ENCODE results near the gene OR2AK2. TPM values are rescaled to one million over a fixed set of nuclear protein-coding genes. Genes with fewer than 3 reads are reported as not detected.
"Not testable (repeated sequence)": the region's sequence is repeated elsewhere in the genome, so short reads cannot be mapped to it uniquely, and the experiment has no call there.

OR2AK2 gene, protein sequence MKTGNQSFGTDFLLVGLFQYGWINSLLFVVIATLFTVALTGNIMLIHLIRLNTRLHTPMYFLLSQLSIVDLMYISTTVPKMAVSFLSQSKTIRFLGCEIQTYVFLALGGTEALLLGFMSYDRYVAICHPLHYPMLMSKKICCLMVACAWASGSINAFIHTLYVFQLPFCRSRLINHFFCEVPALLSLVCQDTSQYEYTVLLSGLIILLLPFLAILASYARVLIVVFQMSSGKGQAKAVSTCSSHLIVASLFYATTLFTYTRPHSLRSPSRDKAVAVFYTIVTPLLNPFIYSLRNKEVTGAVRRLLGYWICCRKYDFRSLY
- total RNA-seq: not detected

DNA sequence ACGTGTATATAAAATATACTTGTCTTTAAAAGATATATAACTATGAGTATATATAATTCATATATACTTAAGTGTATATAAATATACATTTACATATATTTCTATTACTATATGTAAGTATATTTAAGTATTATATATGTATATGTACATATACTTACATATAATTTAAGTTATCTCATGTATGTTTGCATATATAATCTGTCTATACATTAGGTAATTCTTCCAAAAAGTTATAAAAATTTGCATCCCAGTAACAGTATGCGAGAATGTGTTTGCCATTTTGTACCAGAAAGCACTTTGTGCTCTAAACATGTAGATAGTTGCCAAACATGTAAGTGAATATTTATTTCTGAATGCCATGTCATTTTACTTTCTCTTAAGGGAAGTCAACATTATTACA, at the start of gene OR2AK2:
Gene OR2AK2, plus strand, starts transcription at position 301 of the 400 bp plus-strand sequence. CDS start 144 bp downstream, outside the sequence.
- H3K36me3 Mint-ChIP-seq (ENCODE audit: low read depth): no peaks in the 10 kb centered on the region
- H3K4me1 Mint-ChIP-seq: no peaks in the 10 kb centered on the region
- no peak for DNase-seq
- ChIA-PET CTCF (no interaction called here), POLR2A (no interaction called here)
- H3K27ac Mint-ChIP-seq: no peak within 1 kb of the TSS
- H3K9me3 Mint-ChIP-seq: peaks cover 6% of the 10 kb centered on the region
- no peaks in the 10 kb centered on the region for H3K27me3 Mint-ChIP-seq
- no peak within 1 kb of the TSS for H3K4me3 Mint-ChIP-seq

GRCh38 chr1:247919952-247920351, 45.1 kb upstream of the OR2AK2 start, which contains the start of gene OR2T8:
TSS of gene OR2T8 (plus strand) at chr1:247920252. CDS start at chr1:247921018, 766 bp downstream.
- Mint-ChIP-seq H3K27me3 (no peaks in the 10 kb centered on the region), H3K9me3 (no peaks in the 10 kb centered on the region), H3K4me1 (no peaks in the 10 kb centered on the region), H3K4me3 (no peak within 1 kb of the TSS), H3K36me3 (ENCODE audit: low read depth) (no peaks in the 10 kb centered on the region), H3K27ac (no peak within 1 kb of the TSS)
- POLR2A ChIA-PET: no interaction called here
- no peak for DNase-seq
- CTCF ChIA-PET: no interaction called here

DNA sequence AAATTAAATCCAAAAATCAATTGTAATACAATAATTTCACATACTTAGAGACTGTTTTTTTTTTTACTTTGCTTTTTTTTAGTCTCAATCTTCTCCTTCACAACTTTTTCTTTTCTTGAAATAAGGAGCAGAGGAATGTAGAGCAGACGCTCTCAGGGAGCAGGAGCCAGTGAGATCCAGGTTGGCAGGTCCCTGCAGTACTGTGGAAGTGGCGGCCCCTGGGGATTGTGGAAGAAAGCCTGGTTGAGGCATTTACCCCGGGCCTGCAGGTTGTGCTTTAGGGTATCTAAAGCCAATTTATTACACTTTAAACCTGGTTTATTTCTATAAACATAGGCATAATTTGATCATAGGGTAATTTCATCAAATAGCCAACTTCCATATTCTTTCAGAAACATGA, 41.1 kb upstream of the OR2AK2 start:
- H3K27ac Mint-ChIP-seq: no peak overlapping the region
- H3K9me3 Mint-ChIP-seq: no peaks in the 10 kb centered on the region
- no peak overlapping the region for H3K4me3 Mint-ChIP-seq
- H3K27me3 Mint-ChIP-seq: no peaks in the 10 kb centered on the region
- no peaks in the 10 kb centered on the region for H3K4me1 Mint-ChIP-seq
- POLR2A ChIA-PET: no interaction called here
- DNase-seq: no peak
- H3K36me3 Mint-ChIP-seq (ENCODE audit: low read depth): no peaks in the 10 kb centered on the region
- CTCF ChIA-PET: no interaction called here

- Mint-ChIP-seq H3K9me3 (no peaks in the 10 kb centered on the region), H3K27me3 (no peaks in the 10 kb centered on the region), H3K27ac (no peak within 1 kb of the TSS), H3K4me3 (no peak within 1 kb of the TSS), H3K4me1 (no peaks in the 10 kb centered on the region), H3K36me3 (ENCODE audit: low read depth) (no peaks in the 10 kb centered on the region)
- DNase-seq: no peak
- CTCF ChIA-PET: interaction anchor here (1.0 kb wide), 1 partner anchor 12 kb away, joined by 3 read pairs; no protein-coding TSS in a partner anchor
- POLR2A ChIA-PET: no interaction called here
Observed at GRCh38 chr1:247924868-247925267, 40.2 kb upstream of the OR2AK2 start, which contains the start of gene OR2AJ1. TSS of gene OR2AJ1 (plus strand) at chr1:247924889. CDS start at chr1:247933769, 8,880 bp downstream.

DNA sequence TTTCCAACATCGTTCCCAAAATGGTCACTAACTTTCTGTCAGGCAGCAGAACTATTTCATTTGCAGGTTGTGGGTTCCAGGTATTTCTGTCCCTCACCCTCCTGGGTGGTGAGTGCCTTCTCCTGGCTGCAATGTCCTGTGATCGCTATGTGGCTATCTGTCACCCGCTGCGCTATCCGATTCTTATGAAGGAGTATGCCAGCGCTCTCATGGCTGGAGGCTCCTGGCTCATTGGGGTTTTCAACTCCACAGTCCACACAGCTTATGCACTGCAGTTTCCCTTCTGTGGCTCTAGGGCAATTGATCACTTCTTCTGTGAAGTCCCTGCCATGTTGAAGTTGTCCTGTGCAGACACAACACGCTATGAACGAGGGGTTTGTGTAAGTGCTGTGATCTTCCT, 31.0 kb upstream of the OR2AK2 start:
- Mint-ChIP-seq H3K4me1 (peaks cover 2% of the 10 kb centered on the region), H3K27ac (no peak overlapping the region), H3K9me3 (peaks cover 8% of the 10 kb centered on the region), H3K36me3 (ENCODE audit: low read depth) (no peaks in the 10 kb centered on the region), H3K4me3 (no peak overlapping the region), H3K27me3 (no peaks in the 10 kb centered on the region)
- CTCF ChIA-PET: no interaction called here
- POLR2A ChIA-PET: no interaction called here
- DNase-seq: no peak

DNA sequence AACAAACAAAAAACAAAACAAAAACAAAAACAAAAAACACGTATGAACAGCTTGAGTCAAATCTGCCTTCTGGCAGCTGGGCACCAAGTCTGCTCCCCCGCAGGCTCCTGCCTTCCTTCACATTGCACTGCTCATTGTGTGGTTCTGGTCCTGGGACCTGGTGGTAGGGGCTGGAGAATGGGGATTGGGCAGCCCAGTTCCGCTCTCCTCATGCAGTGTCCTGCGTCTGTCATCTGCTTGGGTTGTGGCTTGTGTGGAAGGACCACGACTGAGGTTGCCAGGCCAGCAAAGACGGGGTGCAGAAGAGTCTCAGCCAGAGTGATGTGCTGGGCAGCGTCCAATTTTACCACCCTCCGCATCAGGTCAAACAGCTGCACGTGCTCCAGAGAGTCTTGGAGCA, 29.3 kb upstream of the OR2AK2 start:
- ChIA-PET POLR2A (no interaction called here), CTCF (interaction anchor here (0.8 to 1.8 kb wide), 2 partner anchors 14 to 22 kb away, joined by 3 to 6 read pairs; no protein-coding TSS in a partner anchor)
- H3K9me3 Mint-ChIP-seq: peaks cover 8% of the 10 kb centered on the region
- H3K4me3 Mint-ChIP-seq: no peak overlapping the region
- no peak for DNase-seq
- H3K4me1 Mint-ChIP-seq: peaks cover 2% of the 10 kb centered on the region
- H3K36me3 Mint-ChIP-seq (ENCODE audit: low read depth): no peaks in the 10 kb centered on the region
- H3K27me3 Mint-ChIP-seq: no peaks in the 10 kb centered on the region
- no peak overlapping the region for H3K27ac Mint-ChIP-seq

DNA sequence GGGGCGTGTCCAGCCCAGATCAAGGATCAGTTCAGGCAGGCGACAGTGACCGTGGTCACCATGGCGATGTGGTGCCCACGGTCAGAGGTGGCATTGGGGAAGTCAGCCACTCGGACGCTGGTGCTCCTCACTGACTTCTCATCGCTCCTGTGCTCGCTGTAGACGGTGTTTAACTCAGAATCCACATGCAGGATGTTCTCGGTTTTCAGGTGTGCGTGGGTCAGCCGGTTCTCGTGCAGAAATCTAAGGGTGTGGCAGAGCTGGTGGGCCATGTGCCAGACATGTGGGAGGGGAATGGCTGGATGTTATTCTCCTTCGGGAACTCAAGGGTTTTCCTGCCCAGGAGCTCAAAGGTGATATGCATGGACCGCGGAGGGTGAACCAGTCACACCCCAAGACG, 28.6 kb upstream of the OR2AK2 start:
- H3K27me3 Mint-ChIP-seq: no peaks in the 10 kb centered on the region
- peaks cover 2% of the 10 kb centered on the region for H3K4me1 Mint-ChIP-seq
- POLR2A ChIA-PET: no interaction called here
- H3K36me3 Mint-ChIP-seq (ENCODE audit: low read depth): no peaks in the 10 kb centered on the region
- no peak overlapping the region for H3K27ac Mint-ChIP-seq
- DNase-seq: no peak
- CTCF ChIA-PET: interaction anchor here (0.8 to 1.8 kb wide), 4 partner anchors 11 to 30 kb away, joined by 3 to 6 read pairs (median 4); no protein-coding TSS in a partner anchor
- H3K9me3 Mint-ChIP-seq: peaks cover 8% of the 10 kb centered on the region
- no peak overlapping the region for H3K4me3 Mint-ChIP-seq

DNA sequence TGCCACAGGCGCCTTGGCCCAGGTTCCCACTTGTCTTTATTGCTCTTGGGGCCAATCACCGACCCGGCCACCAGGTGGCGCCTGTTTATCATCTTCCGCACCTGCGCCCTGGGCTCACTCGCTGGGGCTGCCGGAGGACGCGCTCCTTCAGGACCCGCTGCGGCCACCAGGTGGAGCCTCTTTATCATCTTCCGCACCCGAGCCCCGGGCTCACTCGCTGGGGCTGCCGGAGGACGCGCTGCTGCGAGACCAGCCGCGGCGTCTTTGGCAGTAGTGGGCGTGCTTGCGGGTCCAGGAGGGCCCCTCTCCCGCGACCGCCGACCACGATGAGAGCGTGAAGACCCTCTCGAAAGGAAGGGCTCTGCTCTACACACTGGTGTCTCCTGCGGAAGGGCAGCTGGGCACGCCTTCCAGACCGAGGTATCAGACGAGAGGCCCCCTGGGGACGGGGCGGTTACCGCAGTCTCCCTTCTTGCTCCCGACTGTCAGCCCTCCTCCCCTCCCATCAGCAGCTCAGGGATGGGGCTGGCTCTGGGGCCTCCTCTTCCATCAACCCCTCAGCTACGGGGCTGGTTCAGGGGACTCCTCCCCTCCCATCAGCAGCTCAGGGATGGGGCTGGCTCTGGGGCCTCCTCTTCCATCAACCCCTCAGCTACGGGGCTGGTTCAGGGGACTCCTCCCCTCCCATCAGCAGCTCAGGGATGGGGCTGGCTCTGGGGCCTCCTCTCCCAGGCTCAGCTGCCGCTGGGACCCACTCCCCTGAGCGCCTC, 27.9 kb upstream of the OR2AK2 start:
- H3K27ac Mint-ChIP-seq; H3K4me1 Mint-ChIP-seq; POLR2A ChIA-PET; H3K27me3 Mint-ChIP-seq; H3K9me3 Mint-ChIP-seq; H3K36me3 Mint-ChIP-seq (ENCODE audit: low read depth): not testable (repeated sequence)
- peak; percentile 92 for DNase-seq
- H3K4me3 Mint-ChIP-seq: peak overlapping the region; percentile 76
- CTCF ChIA-PET: interaction anchor here (0.6 to 1.8 kb wide), 7 partner anchors 8 to 64 kb away, joined by 3 to 6 read pairs (median 3); no protein-coding TSS in a partner anchor

- no peaks in the 10 kb centered on the region for H3K4me1 Mint-ChIP-seq
- H3K4me3 Mint-ChIP-seq: no peak overlapping the region
- no peaks in the 10 kb centered on the region for H3K9me3 Mint-ChIP-seq
- no peak for DNase-seq
- H3K36me3 Mint-ChIP-seq (ENCODE audit: low read depth): no peaks in the 10 kb centered on the region
- ChIA-PET CTCF (no interaction called here), POLR2A (no interaction called here)
- no peaks in the 10 kb centered on the region for H3K27me3 Mint-ChIP-seq
- no peak overlapping the region for H3K27ac Mint-ChIP-seq
Observed at GRCh38 chr1:247942624-247943023, 22.4 kb upstream of the OR2AK2 start.

DNA sequence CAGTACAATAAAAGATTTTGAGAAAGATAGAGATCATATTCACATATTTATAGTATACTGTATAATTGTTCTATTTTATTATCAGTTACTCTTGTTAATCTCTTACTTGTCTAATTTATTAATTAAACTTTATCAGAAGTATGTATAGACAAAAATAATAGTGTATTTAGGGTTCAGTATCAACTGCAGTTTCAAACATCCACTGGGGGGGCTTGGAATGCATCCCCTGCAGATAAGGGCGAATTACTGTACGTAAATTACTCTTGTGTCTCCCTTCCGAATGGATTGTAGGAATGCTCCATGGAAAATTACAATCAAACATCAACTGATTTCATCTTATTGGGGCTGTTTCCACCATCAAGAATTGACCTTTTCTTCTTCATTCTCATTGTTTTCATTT, 16.5 kb upstream of the OR2AK2 start, which contains the start of gene OR2L8:
Gene OR2L8, plus strand, starts transcription at position 301 of the 400 bp plus-strand sequence. Its CDS starts 0 bp downstream, at position 301.
- POLR2A ChIA-PET: no interaction called here
- CTCF ChIA-PET: no interaction called here
- Mint-ChIP-seq H3K27ac (no peak within 1 kb of the TSS), H3K4me1 (no peaks in the 10 kb centered on the region), H3K4me3 (no peak within 1 kb of the TSS), H3K9me3 (no peaks in the 10 kb centered on the region), H3K36me3 (ENCODE audit: low read depth) (no peaks in the 10 kb centered on the region), H3K27me3 (no peaks in the 10 kb centered on the region)
- DNase-seq: no peak

DNA sequence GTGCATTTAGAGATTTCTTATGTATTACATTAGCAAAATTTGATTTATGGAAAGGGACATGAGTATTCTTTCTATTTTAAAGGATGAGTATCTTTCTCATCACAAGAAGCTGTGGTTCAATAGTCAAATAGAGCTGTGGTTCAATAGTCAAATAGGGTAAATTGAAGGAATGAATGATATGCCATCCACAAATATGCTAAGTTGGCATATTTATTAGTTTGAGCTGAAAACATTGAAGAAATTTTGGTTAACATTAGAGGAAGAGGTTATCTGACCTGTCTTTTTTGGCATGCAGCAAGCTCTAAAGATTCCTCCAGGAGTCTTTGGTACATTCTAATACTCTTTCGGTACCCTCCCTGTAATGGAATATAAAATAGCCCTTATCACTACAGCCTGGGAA, 11.6 kb upstream of the OR2AK2 start:
- ChIA-PET POLR2A (no interaction called here), CTCF (no interaction called here)
- Mint-ChIP-seq H3K27me3 (no peaks in the 10 kb centered on the region), H3K4me3 (no peak overlapping the region), H3K9me3 (peaks cover 3% of the 10 kb centered on the region), H3K27ac (no peak overlapping the region), H3K36me3 (ENCODE audit: low read depth) (no peaks in the 10 kb centered on the region), H3K4me1 (no peaks in the 10 kb centered on the region)
- no peak for DNase-seq

DNA sequence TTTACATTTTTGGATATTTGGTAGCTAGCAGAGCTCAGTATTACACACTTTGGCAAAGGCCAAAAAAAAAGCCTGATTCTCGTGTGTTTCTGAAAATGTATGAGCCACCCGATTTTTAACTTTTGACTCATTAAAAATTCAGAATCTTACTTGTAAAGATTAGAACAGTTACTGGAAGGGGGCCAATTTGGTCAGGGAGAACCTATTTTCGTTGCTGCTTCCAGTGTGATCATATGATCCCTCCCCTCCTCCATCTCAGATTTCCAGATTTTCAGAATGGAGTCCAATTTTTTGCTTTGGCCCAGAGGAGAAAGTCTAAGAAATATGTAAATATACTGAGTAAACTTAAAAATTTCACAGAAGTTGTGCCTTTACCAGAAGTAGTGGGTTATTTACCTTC, 3.2 kb upstream of the OR2AK2 start:
- Mint-ChIP-seq H3K27ac (no peak overlapping the region), H3K4me3 (no peak overlapping the region), H3K4me1 (no peaks in the 10 kb centered on the region), H3K27me3 (no peaks in the 10 kb centered on the region), H3K9me3 (peaks cover 10% of the 10 kb centered on the region), H3K36me3 (ENCODE audit: low read depth) (no peaks in the 10 kb centered on the region)
- ChIA-PET POLR2A (no interaction called here), CTCF (no interaction called here)
- no peak for DNase-seq

DNA sequence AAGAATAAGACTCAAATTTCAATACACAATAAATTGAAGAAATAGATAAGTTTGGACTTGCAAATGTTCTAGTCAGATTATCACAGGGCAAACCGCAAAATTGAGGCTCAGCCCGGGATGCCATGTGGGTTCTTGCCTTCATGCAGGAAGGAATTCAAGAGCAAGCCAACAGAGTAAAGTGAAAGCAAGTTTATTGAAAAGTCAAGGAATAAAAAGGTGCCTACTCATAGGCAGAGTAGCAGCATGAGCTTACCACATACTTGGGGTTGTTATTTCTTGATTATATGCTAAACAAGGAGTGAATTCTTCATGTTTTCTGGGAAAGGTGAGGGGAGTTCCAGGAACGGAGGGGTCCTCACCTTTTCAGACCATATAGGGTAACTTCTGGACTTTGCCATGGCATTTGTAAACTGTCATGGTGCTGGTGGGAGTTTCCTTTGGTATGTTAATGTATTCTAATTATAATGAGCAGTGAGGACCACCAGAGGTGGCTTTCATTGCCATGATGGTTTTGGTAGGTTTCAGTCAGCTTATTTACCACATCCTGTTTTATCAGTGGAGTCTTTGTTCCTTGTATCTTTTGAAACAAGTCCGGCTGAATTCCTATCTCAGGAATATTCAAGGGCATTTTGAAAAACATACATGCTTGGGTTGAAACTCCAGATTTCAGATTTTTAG, 2.0 kb upstream of the OR2AK2 start:
- CTCF ChIA-PET: no interaction called here
- no peak for DNase-seq
- Mint-ChIP-seq H3K36me3 (ENCODE audit: low read depth) (no peaks in the 10 kb centered on the region), H3K9me3 (peaks cover 7% of the 10 kb centered on the region), H3K27me3 (no peaks in the 10 kb centered on the region), H3K4me3 (no peak overlapping the region), H3K27ac (no peak overlapping the region), H3K4me1 (no peaks in the 10 kb centered on the region)
- POLR2A ChIA-PET: no interaction called here
